Subcutaneous abdominal adipose tissue (tissue), 5 donors: ENCODE measurements around the gene TRRAP.
A peak's percentile ranks its signal among the peaks of the same experiment; 100 is the strongest.

Experiments used
- H3K27ac ChIP-seq: one replicate; pipeline ENCODE4 v1.7.0; 2013; ENCODE audit warnings: low read depth, mild to moderate bottlenecking, inconsistent platforms, low read length, moderate library complexity
- H3K27me3 ChIP-seq, 5 donors: one replicate each; pipeline ENCODE4 v1.7.0; 2013; ENCODE audit warnings: low read length in 5 of 5, inconsistent platforms in 1 of 5; ENCODE audit not compliant: control insufficient read depth in 5 of 5, insufficient read depth in 4 of 5
- H3K36me3 ChIP-seq, 5 donors: one replicate each; pipeline ENCODE4 v1.7.0; 2013; ENCODE audit warnings: low read length in 5 of 5; ENCODE audit not compliant: control insufficient read depth in 5 of 5, insufficient read depth in 5 of 5
- H3K4me1 ChIP-seq, 5 donors: one replicate each; pipeline ENCODE4 v1.7.0; 2013; ENCODE audit warnings: low read length in 5 of 5, mild to moderate bottlenecking in 3 of 5, moderate library complexity in 1 of 5; ENCODE audit not compliant: control insufficient read depth in 5 of 5, insufficient read depth in 5 of 5
- H3K4me3 ChIP-seq, 5 donors: one replicate each; pipeline ENCODE4 v1.7.0; 2013; ENCODE audit warnings: low read length in 5 of 5, low read depth in 1 of 5
- H3K9ac ChIP-seq, 5 donors: one replicate each; pipeline ENCODE4 v1.7.0; 2013; ENCODE audit warnings: low read length in 5 of 5, mild to moderate bottlenecking in 4 of 5, moderate library complexity in 3 of 5
- H3K9me3 ChIP-seq, 5 donors: one replicate each; pipeline ENCODE4 v1.7.0; 2013; ENCODE audit warnings: low read length in 5 of 5; ENCODE audit not compliant: control insufficient read depth in 5 of 5
- donor health status: healthy.
- donor health status: healthy.
- donor health status: healthy.
- donor health status: healthy.
- donor health status: healthy.

Gene TRRAP

DNA sequence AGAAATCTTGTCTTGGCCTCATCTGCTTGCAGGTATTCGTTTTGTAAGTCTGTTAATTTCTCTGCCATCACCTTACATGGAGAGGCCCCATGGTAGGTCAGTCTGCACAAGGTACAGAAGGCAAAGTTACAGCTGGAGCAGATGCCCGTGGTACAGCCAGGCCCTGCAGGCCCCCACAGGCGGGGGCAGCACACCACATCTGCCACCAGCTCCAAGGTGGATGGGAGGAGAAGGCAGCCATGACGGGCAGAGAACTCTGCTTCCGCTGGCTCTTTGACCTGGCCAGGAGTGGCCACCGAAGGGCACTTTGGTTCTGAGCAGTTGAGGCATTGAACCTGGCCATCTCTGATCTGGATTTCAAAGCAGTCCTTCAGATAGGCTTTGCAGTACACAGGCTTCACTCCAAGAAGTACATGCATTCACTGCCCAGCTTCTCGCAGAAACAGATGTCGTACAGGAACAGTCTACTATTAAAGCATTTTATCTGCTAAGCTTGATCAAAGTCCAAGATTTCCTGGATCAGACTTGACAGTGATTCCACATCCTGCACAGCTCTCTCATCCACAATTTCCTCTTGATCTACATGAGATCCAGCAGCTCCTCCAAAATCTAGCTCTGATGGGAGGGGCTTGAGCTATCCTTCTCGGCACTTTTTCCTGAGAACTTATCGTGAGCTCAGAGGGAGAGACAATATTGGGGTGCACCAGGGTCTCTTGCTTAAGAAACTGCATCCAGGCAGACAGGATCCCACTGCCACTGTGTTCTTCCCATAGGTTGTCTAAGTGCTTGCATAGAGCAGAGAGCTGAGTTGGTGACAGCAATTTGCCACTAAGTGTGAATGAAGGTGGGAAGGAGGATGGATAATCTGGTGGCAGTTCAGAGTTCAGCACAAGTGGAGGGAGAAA lies 120.7 kb downstream of the TRRAP start:
- no peaks in the 10 kb centered on the region for H3K27me3 ChIP-seq
- peaks cover 0 to 9% (median 2%) of the 10 kb centered on the region in 5 donors for H3K4me1 ChIP-seq
- H3K4me3 ChIP-seq: no peak overlapping the region
- H3K27ac ChIP-seq: no peak overlapping the region
- H3K9me3 ChIP-seq: no peaks in the 10 kb centered on the region
- peaks cover 2 to 77% (median 69%) of the 10 kb centered on the region in 5 donors for H3K36me3 ChIP-seq
- no peak overlapping the region for H3K9ac ChIP-seq

GRCh38 chr7:99000196-99000903 lies 122.0 kb downstream of the TRRAP start:
- Histone ChIP-seq H3K9me3 (no peaks in the 10 kb centered on the region), H3K9ac (no peak overlapping the region), H3K4me3 (no peak overlapping the region), H3K27me3 (no peaks in the 10 kb centered on the region), H3K4me1 (peaks cover 0 to 16% (median 7%) of the 10 kb centered on the region in 5 donors), H3K36me3 (peaks cover 2 to 77% (median 67%) of the 10 kb centered on the region in 5 donors), H3K27ac (no peak overlapping the region)

- no peak overlapping the region for H3K27ac ChIP-seq
- H3K36me3 ChIP-seq: peaks cover 2 to 77% (median 67%) of the 10 kb centered on the region in 5 donors
- peaks cover 0 to 16% (median 7%) of the 10 kb centered on the region in 5 donors for H3K4me1 ChIP-seq
- H3K9ac ChIP-seq: no peak overlapping the region
- no peaks in the 10 kb centered on the region for H3K27me3 ChIP-seq
- H3K4me3 ChIP-seq: no peak overlapping the region
- no peaks in the 10 kb centered on the region for H3K9me3 ChIP-seq
Observed at GRCh38 chr7:99000904-99001465, 122.7 kb downstream of the TRRAP start.

- Histone ChIP-seq H3K9me3 (no peaks in the 10 kb centered on the region), H3K9ac (no peak overlapping the region), H3K36me3 (peaks cover 2 to 80% (median 69%) of the 10 kb centered on the region in 5 donors), H3K4me3 (no peak overlapping the region), H3K27ac (no peak overlapping the region), H3K4me1 (peaks cover 0 to 16% (median 7%) of the 10 kb centered on the region in 5 donors), H3K27me3 (no peaks in the 10 kb centered on the region)
Observed at GRCh38 chr7:99001482-99002147, 123.3 kb downstream of the TRRAP start.

GRCh38 chr7:99002148-99002826 lies 124.0 kb downstream of the TRRAP start:
- H3K4me3 ChIP-seq: no peak overlapping the region
- H3K36me3 ChIP-seq: peaks cover 2 to 86% (median 71%) of the 10 kb centered on the region in 5 donors
- H3K27me3 ChIP-seq: no peaks in the 10 kb centered on the region
- no peak overlapping the region for H3K9ac ChIP-seq
- H3K27ac ChIP-seq: no peak overlapping the region
- peaks cover 0 to 16% (median 7%) of the 10 kb centered on the region in 5 donors for H3K4me1 ChIP-seq
- H3K9me3 ChIP-seq: no peaks in the 10 kb centered on the region

- peaks cover 0 to 16% (median 7%) of the 10 kb centered on the region in 5 donors for H3K4me1 ChIP-seq
- no peak overlapping the region for H3K4me3 ChIP-seq
- peaks cover 2 to 86% (median 69%) of the 10 kb centered on the region in 5 donors for H3K36me3 ChIP-seq
- no peak overlapping the region for H3K27ac ChIP-seq
- no peaks in the 10 kb centered on the region for H3K27me3 ChIP-seq
- H3K9me3 ChIP-seq: no peaks in the 10 kb centered on the region
- H3K9ac ChIP-seq: no peak overlapping the region
Observed at GRCh38 chr7:99002827-99003212, 124.5 kb downstream of the TRRAP start.

DNA sequence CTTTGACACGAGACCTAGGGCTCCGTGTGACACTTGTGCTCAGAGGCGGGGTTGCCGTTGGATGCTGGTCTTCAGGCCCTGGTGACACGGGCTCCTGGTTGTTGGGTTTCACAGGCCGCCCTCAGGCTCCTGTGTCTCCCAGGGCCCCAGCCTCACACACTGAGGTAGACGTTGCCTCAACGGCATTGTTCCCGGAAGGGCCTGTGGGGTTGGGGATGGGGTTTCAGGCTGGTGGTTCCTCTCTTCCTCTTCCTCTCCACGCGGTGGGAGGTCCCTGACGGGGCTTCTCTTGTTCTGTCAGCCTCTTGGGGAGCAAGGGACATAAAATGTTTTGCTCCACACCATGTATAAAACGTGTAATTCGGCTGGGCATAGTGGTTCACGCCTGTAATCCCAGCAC lies 125.1 kb downstream of the TRRAP start:
- Histone ChIP-seq H3K27ac (peak overlapping the region; percentile 37), H3K36me3 (peaks cover 2 to 90% (median 72%) of the 10 kb centered on the region in 5 donors), H3K27me3 (no peaks in the 10 kb centered on the region), H3K9me3 (no peaks in the 10 kb centered on the region), H3K4me3 (no peak overlapping the region), H3K4me1 (peaks cover 0 to 16% (median 7%) of the 10 kb centered on the region in 5 donors), H3K9ac (no peak overlapping the region)

DNA sequence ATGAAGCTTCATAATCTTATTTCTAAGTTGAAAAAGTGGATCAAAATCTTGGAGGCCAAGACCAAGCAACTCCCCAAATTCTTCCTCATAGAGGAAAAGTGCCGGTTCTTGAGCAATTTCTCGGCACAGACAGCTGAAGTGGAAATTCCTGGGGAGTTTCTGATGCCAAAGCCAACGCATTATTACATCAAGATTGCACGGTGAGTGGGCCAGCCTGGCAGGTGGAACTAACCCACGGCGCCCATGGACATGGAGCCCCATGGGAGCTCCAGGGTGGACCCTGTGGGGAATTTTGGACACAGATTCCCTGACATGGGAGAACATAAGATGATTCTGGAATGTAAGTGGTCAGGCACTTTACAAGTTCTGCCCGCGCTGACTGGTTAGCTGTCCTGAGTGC lies 125.9 kb downstream of the TRRAP start:
- H3K36me3 ChIP-seq: peaks cover 2 to 90% (median 72%) of the 10 kb centered on the region in 5 donors
- H3K9me3 ChIP-seq: no peaks in the 10 kb centered on the region
- H3K27me3 ChIP-seq: no peaks in the 10 kb centered on the region
- no peak overlapping the region for H3K9ac ChIP-seq
- H3K4me1 ChIP-seq: peaks cover 0 to 20% (median 11%) of the 10 kb centered on the region in 5 donors
- peak overlapping the region; percentile 37 for H3K27ac ChIP-seq
- no peak overlapping the region for H3K4me3 ChIP-seq

- no peaks in the 10 kb centered on the region for H3K9me3 ChIP-seq
- H3K27me3 ChIP-seq: no peaks in the 10 kb centered on the region
- peaks cover 0 to 25% (median 18%) of the 10 kb centered on the region in 5 donors for H3K4me1 ChIP-seq
- H3K27ac ChIP-seq: peak overlapping the region; percentile 19
- no peak overlapping the region for H3K9ac ChIP-seq
- H3K4me3 ChIP-seq: no peak overlapping the region
- peaks cover 2 to 88% (median 71%) of the 10 kb centered on the region in 5 donors for H3K36me3 ChIP-seq
Observed at GRCh38 chr7:99004781-99005500, 126.6 kb downstream of the TRRAP start.
